Measurements from ENCODE around the gene STAG1.
"Not testable (repeated sequence)": the region's sequence is repeated elsewhere in the genome, so short reads cannot be mapped to it uniquely, and the experiment has no call there.

Gene STAG1

GRCh38 chr3:136703429-136703828 lies 48.7 kb downstream of the STAG1 start:
- DNase-seq (ENCODE audit: low spot score): no peak

GRCh38 chr3:136699271-136699828 lies 52.8 kb downstream of the STAG1 start:
- no peak for DNase-seq (ENCODE audit: low spot score)

GRCh38 chr3:136698361-136698760 lies 53.8 kb downstream of the STAG1 start:
- DNase-seq (ENCODE audit: low spot score): no peak

GRCh38 chr3:136696797-136697196 lies 55.4 kb downstream of the STAG1 start:
- no peak for DNase-seq (ENCODE audit: low spot score)

- peak; percentile 43 for DNase-seq (ENCODE audit: low spot score)
Observed at GRCh38 chr3:136694321-136694720, 57.9 kb downstream of the STAG1 start.

- DNase-seq (ENCODE audit: low spot score): no peak
Observed at GRCh38 chr3:136690599-136690998, 61.6 kb downstream of the STAG1 start.

GRCh38 chr3:136685882-136686281 lies 66.3 kb downstream of the STAG1 start:
- DNase-seq (ENCODE audit: low spot score): no peak

- DNase-seq (ENCODE audit: low spot score): no peak
Observed at GRCh38 chr3:136682740-136683312, 69.4 kb downstream of the STAG1 start.

- DNase-seq (ENCODE audit: low spot score): no peak
Observed at GRCh38 chr3:136678981-136679380, 73.2 kb downstream of the STAG1 start.

GRCh38 chr3:136676009-136676408 lies 76.2 kb downstream of the STAG1 start:
- DNase-seq (ENCODE audit: low spot score): no peak

- no peak for DNase-seq (ENCODE audit: low spot score)
Observed at GRCh38 chr3:136675150-136675858, 76.9 kb downstream of the STAG1 start.

GRCh38 chr3:136672457-136672856 lies 79.7 kb downstream of the STAG1 start:
- DNase-seq (ENCODE audit: low spot score): no peak

- no peak for DNase-seq (ENCODE audit: low spot score)
Observed at GRCh38 chr3:136671921-136672320, 80.3 kb downstream of the STAG1 start.

- no peak for DNase-seq (ENCODE audit: low spot score)
Observed at GRCh38 chr3:136670166-136670565, 82.0 kb downstream of the STAG1 start.

GRCh38 chr3:136667081-136667480 lies 85.1 kb downstream of the STAG1 start:
- no peak for DNase-seq (ENCODE audit: low spot score)

- not testable (repeated sequence) for DNase-seq (ENCODE audit: low spot score)
Observed at GRCh38 chr3:136666301-136666700, 85.9 kb downstream of the STAG1 start.

- DNase-seq (ENCODE audit: low spot score): no peak
Observed at GRCh38 chr3:136664771-136665170, 87.4 kb downstream of the STAG1 start.

GRCh38 chr3:136661282-136661681 lies 90.9 kb downstream of the STAG1 start:
- no peak for DNase-seq (ENCODE audit: low spot score)

GRCh38 chr3:136658946-136659682 lies 93.1 kb downstream of the STAG1 start:
- no peak for DNase-seq (ENCODE audit: low spot score)

- DNase-seq (ENCODE audit: low spot score): no peak
Observed at GRCh38 chr3:136657526-136657925, 94.7 kb downstream of the STAG1 start.

GRCh38 chr3:136653628-136654027 lies 98.5 kb downstream of the STAG1 start:
- DNase-seq (ENCODE audit: low spot score): no peak

GRCh38 chr3:136651581-136651980 lies 100.6 kb downstream of the STAG1 start:
- no peak for DNase-seq (ENCODE audit: low spot score)

- DNase-seq (ENCODE audit: low spot score): no peak
Observed at GRCh38 chr3:136650461-136650860, 101.7 kb downstream of the STAG1 start.

Measured in CD4-positive, alpha-beta T cell treated with Interleukin-15 for 4 hours (primary cell).